GM12878 (cell line): ENCODE data around the gene AMER2. TPM values are rescaled to one million over a fixed set of nuclear protein-coding genes. Genes with fewer than 3 reads are reported as not detected.

Source experiments
- CEBPB ChIP-seq, 2 experiments: fragments of 150-350 bp in 1 of 2; IDR thresholded peaks; 2 replicates each; pipeline ENCODE4 v1.6.1; 2012 to 2014; ENCODE audit warnings: low read depth in 2 of 2, low read length in 2 of 2, borderline replicate concordance in 1 of 2, inconsistent platforms in 1 of 2
- CHD1 ChIP-seq: IDR thresholded peaks from 2 replicates; pipeline ENCODE4 v1.6.1; 2012; ENCODE audit warnings: low read depth, low read length, improper control_type of control experiment
- CHD2 ChIP-seq: IDR thresholded peaks from 2 replicates; pipeline ENCODE4 v1.6.1; 2011; ENCODE audit warnings: low read depth, low read length, improper control_type of control experiment, borderline replicate concordance
- EED ChIP-seq: sonication (generic); IDR thresholded peaks from 2 replicates; pipeline ENCODE4 v1.6.1; 2016; ENCODE audit warnings: antibody characterized with exemption, low read depth
- ELK1 ChIP-seq: IDR thresholded peaks from 2 replicates; pipeline ENCODE4 v1.6.1; 2012; ENCODE audit warnings: low read depth, low read length, improper control_type of control experiment
- GABPA ChIP-seq: IDR thresholded peaks from 2 replicates; pipeline ENCODE4 v1.6.1; 2014; ENCODE audit warnings: antibody characterized with exemption, low read depth, mild to moderate bottlenecking, inconsistent platforms
- HDAC6 ChIP-seq: fragments of 200-600 bp; sonication (generic); IDR thresholded peaks from one replicate; pipeline ENCODE4 v1.8.0; 2017; ENCODE audit warnings: antibody characterized with exemption; ENCODE audit not compliant: unreplicated experiment
- JUNB ChIP-seq: IDR thresholded peaks from 2 replicates; pipeline ENCODE4 v1.6.1; 2016; ENCODE audit warnings: antibody characterized with exemption, mild to moderate bottlenecking
- MXI1 ChIP-seq: fragments of 150-350 bp; IDR thresholded peaks from 2 replicates; pipeline ENCODE4 v1.6.1; 2011; ENCODE audit warnings: low read depth, mild to moderate bottlenecking, inconsistent platforms, low read length, improper control_type of control experiment
- MYC ChIP-seq: IDR thresholded peaks from 2 replicates; pipeline ENCODE4 v1.6.1; 2011; ENCODE audit warnings: mild to moderate bottlenecking, low read length, moderate library complexity, inconsistent platforms; ENCODE audit not compliant: insufficient read depth, insufficient replicate concordance, insufficient read length, severe bottlenecking
- NBN ChIP-seq: fragments of 450-650 bp; IDR thresholded peaks from 2 replicates; pipeline ENCODE4 v1.6.1; 2016
- RAD21 ChIP-seq: IDR thresholded peaks from 2 replicates; pipeline ENCODE4 v1.6.1; 2011; ENCODE audit warnings: mild to moderate bottlenecking, low read depth, low read length, moderate library complexity; ENCODE audit not compliant: insufficient read depth
- RCOR1 ChIP-seq: conservative IDR thresholded peaks from 2 replicates; pipeline ENCODE4 v1.6.1; 2012; ENCODE audit warnings: low read depth, low read length, improper control_type of control experiment
- REST ChIP-seq: IDR thresholded peaks from 2 replicates; pipeline ENCODE4 v1.6.1; 2012; ENCODE audit warnings: mild to moderate bottlenecking, low read depth, low read length
- SIN3A ChIP-seq: IDR thresholded peaks from 2 replicates; pipeline ENCODE4 v1.6.1; 2012; ENCODE audit warnings: low read depth, low read length, improper control_type of control experiment
- SKIL ChIP-seq: fragments of 450-650 bp; IDR thresholded peaks from 2 replicates; pipeline ENCODE4 v1.6.1; 2017; ENCODE audit warnings: mild to moderate bottlenecking, low read depth, inconsistent platforms; ENCODE audit not compliant: poor library complexity, severe bottlenecking
- SMC3 ChIP-seq: IDR thresholded peaks from 2 replicates; pipeline ENCODE4 v1.6.1; 2011; ENCODE audit warnings: low read length, improper control_type of control experiment, borderline replicate concordance
- SREBF1 ChIP-seq: IDR thresholded peaks from 2 replicates; pipeline ENCODE4 v1.6.1; 2012; ENCODE audit warnings: mild to moderate bottlenecking, low read length
- TBL1XR1 ChIP-seq: IDR thresholded peaks from 2 replicates; pipeline ENCODE4 v1.6.1; 2012; ENCODE audit warnings: low read depth, low read length, improper control_type of control experiment
- ZBTB4 ChIP-seq: fragments of 450-650 bp; formaldehyde crosslinking; IDR thresholded peaks from 2 replicates; pipeline ENCODE4 v1.4.0; 2022; ENCODE audit warnings: mild to moderate bottlenecking, moderate library complexity
- polyA plus RNA-seq, 11 experiments: library from polyadenylated mRNA; depleted of rRNA in 4 of 11; unstranded in 6 of 11; stranded (reverse) in 5 of 11; fragments of >200 nt; fragmentation: Nextera tagmentation in 4 of 11; fragmentation: Illumina TruSeq in 1 of 11; extraction: Ambion mirVana in 4 of 11; extraction: Trizol in 1 of 11; gene quantifications; 1 replicate in 1 of 11; 2 replicates in 10 of 11; pipeline versions ENCODE4 v1.2.1 to v1.2.3, GENCODE V29; 2011 to 2016; ENCODE audit warnings: inconsistent platforms in 2 of 11, missing spikeins in 2 of 11, low read depth in 1 of 11
- total RNA-seq, 4 experiments: library from RNA; depleted of rRNA in 3 of 4; stranded (reverse); fragments of >200 nt in 3 of 4; fragmentation: Illumina TruSeq in 1 of 4; extraction: Trizol in 1 of 4; gene quantifications; 2 replicates each; pipeline versions ENCODE4 v1.2.1 to v1.2.3, GENCODE V29; 2013 to 2021

AMER2 gene
- total and polyA plus RNA-seq, 10 of the 15 experiments (the other 5 are each of a cell fraction or from before 2014, with no cell fraction given), result 0.01 to 0.34 (median 0.21) TPM

GRCh38 chr13:25186187-25186586 is 14.1 kb upstream of the AMER2 start (continued):
- TF ChIP-seq SKIL (peak; percentile 17), SIN3A (no peak), RCOR1 (no peak), JUNB (peak; percentile 62), ELK1 (no peak), SREBF1 (no peak), REST (no peak), TBL1XR1 (no peak), CHD1 (no peak), MXI1 (no peak), SMC3 (no peak), NBN (no peak), RAD21 (peak; percentile 6; the same call in 1 of the 2 replicates), HDAC6 (no peak), GABPA (no peak), EED (peak; percentile 88), MYC (no peak), CEBPB (IDR thresholded peaks at IDR 0.05; ENCODE audit: borderline replicate concordance in 1 of 2, low read depth in 2 of 2, low read length in 2 of 2) (no peak), ZBTB4 (CRISPR knock-in tag) (no peak), CHD2 (no peak)
